GM12891 (cell line): ENCODE data around the gene SMIM30.

ENCODE experiments used
- PAX5 ChIP-seq: IDR thresholded peaks from 2 replicates; pipeline ENCODE4 v1.6.1; 2011; ENCODE audit warnings: low read length, moderate library complexity, mild to moderate bottlenecking; ENCODE audit not compliant: insufficient read depth, severe bottlenecking
- POLR2A ChIP-seq: IDR thresholded peaks from 2 replicates; pipeline ENCODE4 v1.6.1; 2011; ENCODE audit warnings: low read depth, low read length, control low read depth
- POLR2AphosphoS5 ChIP-seq: IDR thresholded peaks from 2 replicates; pipeline ENCODE4 v1.6.1; 2011; ENCODE audit warnings: low read depth, low read length, control low read depth
- POU2F2 ChIP-seq: IDR thresholded peaks from 2 replicates; pipeline ENCODE4 v1.6.1; 2011; ENCODE audit warnings: low read depth, mild to moderate bottlenecking, control low read depth, low read length, moderate library complexity
- SPI1 ChIP-seq: IDR thresholded peaks from 2 replicates; pipeline ENCODE4 v1.6.1; 2011; ENCODE audit warnings: low read depth, low read length, control low read depth
- TAF1 ChIP-seq: IDR thresholded peaks from 2 replicates; pipeline ENCODE4 v1.6.1; 2011; ENCODE audit warnings: low read depth, low read length, control low read depth

DNA sequence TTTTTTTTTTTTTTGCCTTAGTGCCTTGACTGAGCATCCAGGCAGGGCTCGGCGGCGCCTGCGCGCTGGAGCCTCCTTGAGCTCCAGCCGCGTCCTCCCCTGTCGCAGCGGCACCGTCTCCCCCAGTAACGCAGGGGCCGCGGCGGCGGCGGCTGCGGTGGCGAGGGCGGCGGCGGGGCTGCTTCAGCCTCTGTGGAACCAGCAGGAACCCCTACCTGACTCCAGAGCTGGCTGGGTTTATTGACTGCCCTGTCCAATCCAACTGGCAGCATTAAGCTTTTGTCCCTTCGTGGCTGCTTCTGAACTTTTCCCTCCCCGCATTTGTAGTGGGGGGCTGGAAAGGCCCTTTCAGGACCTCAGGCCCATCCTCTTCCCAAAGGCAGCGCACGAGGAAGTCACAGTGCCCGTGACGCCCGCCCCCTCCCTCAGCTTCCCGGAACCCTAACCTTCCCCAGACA, 31.9 kb downstream of the SMIM30 start, which contains the start of gene GPR85:
- no peak for TF ChIP-seq TAF1
- TF ChIP-seq POLR2AphosphoS5: no peak
- no peak for TF ChIP-seq PAX5
- TF ChIP-seq POLR2A: no peak
- no peak for TF ChIP-seq SPI1
- TF ChIP-seq POU2F2: no peak
